K562 (cell line): Measurements from ENCODE around the gene APOL3. TPM values are rescaled to one million over a fixed set of nuclear protein-coding genes. Genes with fewer than 3 reads are reported as not detected.

Experiments
- ATAC-seq: fragments of 200-7000 bp; cut with Tn5 transposase; 3 replicates; pipeline ENCODE4 v1.9.1; 2020; ENCODE audit warnings: moderate library complexity
- BruUV-seq: library from RNA; stranded (reverse); fragments of 400-500 nt; replicated peaks from 2 replicates; lab custom pipeline; 2021; lab: Mats Ljungman, UMichigan
- CTCF ChIA-PET: fragments of 300-600 bp; formaldehyde crosslinking; extraction: SDS; loops from one replicate; lab custom pipeline; 2021; ENCODE audit warnings: low intra/inter-chr PET ratio; lab: Yijun Ruan, JAX
- POLR2A ChIA-PET: fragments of 300-600, 350-650 bp; sonication (Branson Sonifier 250); formaldehyde crosslinking; extraction: SDS; loops from one replicate; lab custom pipeline; 2021; ENCODE audit warnings: antibody characterized with exemption, inconsistent platforms; lab: Yijun Ruan, JAX
- DNase-seq, 4 experiments: peaks; one replicate each; pipeline versions ENCODE4 v3.0.0 to v3.0.0-alpha.2; 2011 to 2018; ENCODE audit warnings: low spot score in 3 of 4, mixed read lengths in 3 of 4; ENCODE audit errors: extremely low read depth in 1 of 4
- FAIRE-seq: peaks from 2 replicates; lab custom pipeline; 2011; peaks lifted over from hg19 to GRCh38; lab: Jason Lieb, UNC
- H2AFZ ChIP-seq: 2 replicates; pipeline ENCODE4 v1.6.0; 2011; ENCODE audit warnings: low read depth, low read length, control low read depth, inconsistent platforms
- H3K27ac ChIP-seq: fragments of 200-600 bp; 3 replicates; pipeline ENCODE4 v1.8.0; 2011; ENCODE audit warnings: low read depth, mild to moderate bottlenecking, control low read depth, inconsistent platforms, low read length, moderate library complexity, mixed read lengths; ENCODE audit errors: extremely low read depth
- H3K27me3 ChIP-seq, 2 experiments: fragments of 300-600 bp in 1 of 2; 2 replicates in 1 of 2; 3 replicates in 1 of 2; pipeline versions ENCODE4 v1.6.0 to v1.8.0; 2011; ENCODE audit warnings: inconsistent platforms in 2 of 2, low read length in 2 of 2, mild to moderate bottlenecking in 1 of 2, mixed read lengths in 1 of 2, moderate library complexity in 1 of 2; ENCODE audit not compliant: control insufficient read depth in 2 of 2, insufficient read depth in 2 of 2
- H3K36me3 ChIP-seq: fragments of 300-600 bp; 3 replicates; pipeline ENCODE4 v1.8.0; 2011; ENCODE audit warnings: mild to moderate bottlenecking, low read length, inconsistent platforms; ENCODE audit not compliant: control insufficient read depth, insufficient read depth
- H3K4me1 ChIP-seq, 2 experiments: fragments of 200-600 bp in 1 of 2; replicated peaks in 1 of 2; 2 replicates in 1 of 2; 3 replicates in 1 of 2; pipeline versions ENCODE4 v1.5.1 to v1.8.0; 2011; ENCODE audit warnings: inconsistent platforms in 2 of 2, low read length in 2 of 2, mild to moderate bottlenecking in 1 of 2, mixed read lengths in 1 of 2, moderate library complexity in 1 of 2; ENCODE audit not compliant: control insufficient read depth in 2 of 2, insufficient read depth in 2 of 2
- H3K4me2 ChIP-seq: 2 replicates; pipeline ENCODE4 v1.6.1; 2011; ENCODE audit warnings: low read length, control low read depth, inconsistent platforms, mixed read lengths; ENCODE audit not compliant: insufficient read depth
- H3K4me3 ChIP-seq: fragments of 200-600 bp; sonication (generic), shearing (Covaris generic); 2 replicates; pipeline ENCODE4 v1.5.1; 2016; ENCODE audit warnings: control low read depth, inconsistent platforms
- H3K79me2 ChIP-seq: fragments of 200-600 bp; 3 replicates; pipeline ENCODE4 v1.8.0; 2011; ENCODE audit warnings: low read length, inconsistent platforms; ENCODE audit not compliant: control insufficient read depth, insufficient read depth
- H3K9ac ChIP-seq, 2 experiments: 2 replicates each; pipeline versions ENCODE4 v1.6.0 to v1.6.1; 2011; ENCODE audit warnings: low read depth in 2 of 2, low read length in 2 of 2, control low read depth in 1 of 2, inconsistent platforms in 1 of 2, mild to moderate bottlenecking in 1 of 2, mixed read lengths in 1 of 2; ENCODE audit not compliant: insufficient read depth in 1 of 2
- H3K9me1 ChIP-seq: one replicate; pipeline ENCODE4 v1.6.0; 2011; ENCODE audit warnings: inconsistent platforms, mild to moderate bottlenecking, low read length, moderate library complexity; ENCODE audit not compliant: control insufficient read depth, insufficient read depth
- H3K9me3 ChIP-seq: replicated peaks from 2 replicates; pipeline ENCODE4 v1.5.1; 2011; ENCODE audit warnings: low read depth, low read length, inconsistent platforms; ENCODE audit not compliant: control insufficient read depth, insufficient read depth
- H4K20me1 ChIP-seq: replicated peaks from 2 replicates; pipeline ENCODE4 v1.6.1; 2011; ENCODE audit warnings: low read length, inconsistent platforms, mixed read lengths; ENCODE audit not compliant: control insufficient read depth, insufficient read depth
- CCAR2 ChIP-seq: fragments of 200-400 bp; formaldehyde crosslinking; IDR thresholded peaks from 2 replicates; pipeline ENCODE4 v1.6.1; 2017; ENCODE audit warnings: mild to moderate bottlenecking, low read depth, low read length
- COPS2 ChIP-seq: fragments of 450-650 bp; conservative IDR thresholded peaks from 2 replicates; pipeline ENCODE4 v1.6.1; 2016; ENCODE audit warnings: mild to moderate bottlenecking, moderate library complexity
- CREB3L1 ChIP-seq: fragments of 450-650 bp; IDR thresholded peaks from 2 replicates; pipeline ENCODE4 v1.6.1; 2014; ENCODE audit warnings: low read depth, mild to moderate bottlenecking, moderate library complexity, borderline replicate concordance
- E2F8 ChIP-seq: fragments of 450-650 bp; IDR thresholded peaks from 2 replicates; pipeline ENCODE4 v1.7.1; 2018; ENCODE audit warnings: mild to moderate bottlenecking, low read depth; ENCODE audit not compliant: partially characterized antibody
- ID3 ChIP-seq, 2 experiments: fragments of 250-450 bp in 1 of 2; fragments of 450-650 bp in 1 of 2; sonication (Bioruptor Pico) in 1 of 2; IDR thresholded peaks; 2 replicates each; pipeline versions ENCODE4 v1.6.1 to v1.8.0; 2016 to 2021; ENCODE audit warnings: mild to moderate bottlenecking in 2 of 2, moderate library complexity in 2 of 2, missing compliant biosample characterization in 1 of 2, missing genetic modification characterization in 1 of 2
- KDM1A ChIP-seq, 2 experiments: fragments of 450-650 bp; IDR thresholded peaks; 2 replicates each; pipeline ENCODE4 v1.6.1; 2016; ENCODE audit warnings: mild to moderate bottlenecking in 2 of 2
- MAZ ChIP-seq, 2 experiments: fragments of 450-650 bp in 1 of 2; sonication (generic) in 1 of 2; formaldehyde crosslinking; IDR thresholded peaks in 1 of 2; conservative IDR thresholded peaks in 1 of 2; 2 replicates each; pipeline versions ENCODE4 v1.4.0 to v1.5.0; 2020; ENCODE audit warnings: mild to moderate bottlenecking in 1 of 2, missing genetic modification reagents in 1 of 2
- NR2F6 ChIP-seq: fragments of 450-650 bp; formaldehyde crosslinking; IDR thresholded peaks from 2 replicates; pipeline ENCODE4 v1.4.0; 2020; ENCODE audit warnings: mild to moderate bottlenecking
- RFX1 ChIP-seq: fragments of 450-650 bp; IDR thresholded peaks from 2 replicates; pipeline ENCODE4 v1.6.1; 2016; ENCODE audit warnings: mild to moderate bottlenecking, moderate library complexity
- SMAD1 ChIP-seq: fragments of 150-350 bp; IDR thresholded peaks from 2 replicates; pipeline ENCODE4 v1.6.1; 2014; ENCODE audit warnings: low read length, low read depth; ENCODE audit not compliant: partially characterized antibody
- SNAPC5 ChIP-seq: fragments of 250-450 bp; sonication (Bioruptor Pico); IDR thresholded peaks from 2 replicates; pipeline ENCODE4 v1.8.0; 2021; ENCODE audit warnings: moderate library complexity, mild to moderate bottlenecking, inconsistent platforms
- TAF15 ChIP-seq: fragments of 200-400 bp; formaldehyde crosslinking; IDR thresholded peaks from 2 replicates; pipeline ENCODE4 v1.6.1; 2017; ENCODE audit warnings: mild to moderate bottlenecking, low read depth, low read length, moderate library complexity
- ZNF174 ChIP-seq: fragments of 250-450 bp; sonication (Bioruptor Pico); IDR thresholded peaks from 2 replicates; pipeline ENCODE4 v1.4.0; 2020; ENCODE audit warnings: mild to moderate bottlenecking
- ZNF431 ChIP-seq: sonication (generic); formaldehyde crosslinking; IDR thresholded peaks from 2 replicates; pipeline ENCODE4 v1.8.0; 2022; ENCODE audit warnings: mild to moderate bottlenecking, missing genetic modification reagents
- WGBS: fragments of 100-300 bp; shearing (Covaris generic); methylation state at CpG from one replicate; pipeline ENCODE4 v1.1.6; 2016; ENCODE audit warnings: low coverage, mixed read lengths; ENCODE audit not compliant: insufficient coverage; ENCODE audit errors: missing lambda C conversion rate; 5-methylcytosine and 5-hydroxymethylcytosine counted together
- in situ Hi-C: fragments of 300-500 bp; cut with MboI; formaldehyde crosslinking; loops from 4 replicates; pipeline ENCODE4 v1.15.0; 2018; ENCODE audit warnings: inconsistent platforms, mixed read lengths
- intact Hi-C: fragments of 100-400 bp; cut with micrococcal nuclease; formaldehyde crosslinking; loops from 2 replicates; pipeline ENCODE4 v1.14.2; 2022
- polyA plus RNA-seq, 8 experiments: library from polyadenylated mRNA; depleted of rRNA in 4 of 8; stranded (reverse) in 5 of 8; unstranded in 3 of 8; fragments of >200 nt; fragmentation: Nextera tagmentation in 2 of 8; fragmentation: Illumina TruSeq in 1 of 8; extraction: Ambion mirVana in 2 of 8; extraction: Trizol in 1 of 8; gene quantifications; 2 replicates each; pipeline versions ENCODE4 v1.2.1 to v1.2.3, GENCODE V29; 2011 to 2014; ENCODE audit warnings: inconsistent platforms in 1 of 8, missing spikeins in 1 of 8
- total RNA-seq, 7 experiments: library from RNA; depleted of rRNA in 6 of 7; stranded (reverse); fragments of >200 nt in 6 of 7; fragmentation: Illumina TruSeq in 2 of 7; extraction: Trizol in 2 of 7; gene quantifications; 2 replicates each; pipeline versions ENCODE4 v1.2.1 to v1.2.3, GENCODE V29; 2011 to 2021; ENCODE audit warnings: low replicate concordance in 1 of 7

The APOL3 gene
- total and polyA plus RNA-seq, 9 of the 15 experiments (the other 6 are each of a cell fraction or from before 2014, with no cell fraction given): 0.25 to 1.1 (median 0.56) TPM; not detected in 1

- no peak for TF ChIP-seq CREB3L1
Measured at GRCh38 chr22:36143066-36143815, 17.3 kb downstream of the APOL3 start (continued).

- Histone ChIP-seq H3K9ac (no peak overlapping the region), H3K4me1 (no peaks in the 10 kb centered on the region; a peak in 1 of 5 replicates), H3K79me2 (no peaks in the 10 kb centered on the region), H4K20me1 (no peaks in the 10 kb centered on the region), H2AFZ (no peak overlapping the region), H3K27ac (no peak overlapping the region), H3K9me3 (no peaks in the 10 kb centered on the region), H3K4me2 (no peak overlapping the region), H3K9me1 (no peaks in the 10 kb centered on the region), H3K36me3 (no peaks in the 10 kb centered on the region), H3K4me3 (no peak overlapping the region), H3K27me3 (peaks cover 5 to 16% of the 10 kb centered on the region in 2 experiments; a peak in 3 of 5 replicates)
- FAIRE-seq (no peak), DNase-seq (no peak), ATAC-seq (no peak)
- BruUV-seq: no TSS peak
- intact Hi-C loops (loop anchor here (5.0 kb wide), 1 partner anchor 146 kb away; no protein-coding TSS in a partner anchor), in situ Hi-C loops (loop anchor here (5.0 kb wide), 1 partner anchor 41 kb away; no protein-coding TSS in a partner anchor)
- ChIA-PET POLR2A (interaction anchor here (0.6 to 2.0 kb wide), 2 partner anchors 10 to 14 kb away, joined by 3 to 8 read pairs; no protein-coding TSS in a partner anchor), CTCF (no interaction called here)
- 3% methylated on average over 8 of the region's 9 CpGs for WGBS
- TF ChIP-seq SNAPC5 (CRISPR knock-in tag): no peak
- TF ChIP-seq ZNF174 (CRISPR knock-in tag): no peak
- TF ChIP-seq MAZ (CRISPR knock-in tag; conservative IDR thresholded peaks at IDR 0.05 in 1 of 2, IDR thresholded peaks at IDR 0.05 in 1 of 2): no peak
- no peak for TF ChIP-seq TAF15
- no peak for TF ChIP-seq CCAR2
- TF ChIP-seq COPS2: no peak
- no peak for TF ChIP-seq E2F8
- TF ChIP-seq ID3 (CRISPR knock-in tag; IDR thresholded peaks at IDR 0.05): no peak
- TF ChIP-seq ID3 (tag; IDR thresholded peaks at IDR 0.05): no peak
- no peak for TF ChIP-seq ZNF431 (CRISPR knock-in tag)
- no peak for TF ChIP-seq SMAD1
- no peak for TF ChIP-seq KDM1A (IDR thresholded peaks at IDR 0.05)
- TF ChIP-seq RFX1: no peak
- TF ChIP-seq NR2F6: no peak
Measured at GRCh38 chr22:36141481-36141880, 19.1 kb downstream of the APOL3 start.
